IMR-90 (cell line): ENCODE measurements around the gene AEN. TPM values are rescaled to one million over a fixed set of nuclear protein-coding genes. Genes with fewer than 3 reads are reported as not detected.

Experiments
- ATAC-seq: fragments of 200-7000 bp; cut with Tn5 transposase; 2 replicates; pipeline ENCODE4 v1.9.1; 2020; ENCODE audit warnings: low read depth, mild to moderate bottlenecking, moderate library complexity
- BruUV-seq: library from RNA; stranded (reverse); fragments of 400-500 nt; replicated peaks from 2 replicates; lab custom pipeline; 2021; lab: Mats Ljungman, UMichigan
- CTCF ChIA-PET: fragments of 300-600 bp; formaldehyde crosslinking; extraction: SDS; loops from one replicate; lab custom pipeline; 2021; ENCODE audit warnings: antibody characterized with exemption; lab: Yijun Ruan, JAX
- POLR2A ChIA-PET: fragments of 300-600 bp; sonication (Branson Sonifier 250); formaldehyde crosslinking; loops from one replicate; lab custom pipeline; 2022; ENCODE audit warnings: antibody characterized with exemption; ENCODE audit not compliant: unreplicated experiment; lab: Charles Lee
- DNase-seq: peaks from one replicate; pipeline ENCODE4 v3.0.0; 2013
- H2AFZ ChIP-seq: replicated peaks from 2 replicates; pipeline ENCODE3; 2013; ENCODE audit warnings: low read length, mild to moderate bottlenecking; ENCODE audit not compliant: poor library complexity
- H2AK5ac ChIP-seq: 2 replicates; pipeline ENCODE4 v1.6.1; 2013; ENCODE audit warnings: low read depth, low read length, inconsistent platforms
- H2AK9ac ChIP-seq: replicated peaks from 2 replicates; pipeline ENCODE3; 2013; ENCODE audit warnings: mild to moderate bottlenecking, low read depth, low read length, moderate library complexity; ENCODE audit not compliant: poor library complexity
- H2BK120ac ChIP-seq: 2 replicates; pipeline ENCODE4 v1.6.1; 2013; ENCODE audit warnings: low read depth, low read length, inconsistent platforms
- H2BK15ac ChIP-seq: 3 replicates; pipeline ENCODE4 v1.6.1; 2013; ENCODE audit warnings: low read depth, low read length, inconsistent platforms
- H2BK20ac ChIP-seq: 2 replicates; pipeline ENCODE4 v1.6.1; 2013; ENCODE audit warnings: low read depth, mild to moderate bottlenecking, inconsistent platforms, low read length, moderate library complexity
- H2BK5ac ChIP-seq: 2 replicates; pipeline ENCODE4 v1.6.1; 2013; ENCODE audit warnings: mild to moderate bottlenecking, low read depth, low read length, inconsistent platforms; ENCODE audit not compliant: poor library complexity, severe bottlenecking
- H3K14ac ChIP-seq: replicated peaks from 2 replicates; pipeline ENCODE4 v1.6.1; 2013; ENCODE audit warnings: low read depth, low read length, inconsistent platforms
- H3K18ac ChIP-seq: 2 replicates; pipeline ENCODE4 v1.6.1; 2013; ENCODE audit warnings: low read depth, low read length, control low read depth
- H3K23ac ChIP-seq: 2 replicates; pipeline ENCODE4 v1.6.1; 2013; ENCODE audit warnings: low read depth, low read length, inconsistent platforms
- H3K27ac ChIP-seq: 2 replicates; pipeline ENCODE4 v1.5.1; 2013; ENCODE audit warnings: mild to moderate bottlenecking, control low read depth, low read length; ENCODE audit not compliant: insufficient read depth
- H3K27me3 ChIP-seq: 2 replicates; pipeline ENCODE4 v1.6.1; 2013; ENCODE audit warnings: low read length; ENCODE audit not compliant: control insufficient read depth, insufficient read depth
- H3K36me3 ChIP-seq: 2 replicates; pipeline ENCODE4 v1.6.1; 2013; ENCODE audit warnings: low read length, mixed read lengths; ENCODE audit not compliant: control insufficient read depth, insufficient read depth
- H3K4ac ChIP-seq: 2 replicates; pipeline ENCODE4 v1.6.1; 2013; ENCODE audit warnings: low read depth, low read length, inconsistent platforms
- H3K4me1 ChIP-seq: 2 replicates; pipeline ENCODE4 v1.6.1; 2013; ENCODE audit warnings: low read length, mixed read lengths; ENCODE audit not compliant: control insufficient read depth, insufficient read depth
- H3K4me2 ChIP-seq: 2 replicates; pipeline ENCODE4 v1.6.1; 2013; ENCODE audit warnings: low read depth, mild to moderate bottlenecking, control low read depth, low read length, moderate library complexity
- H3K4me3 ChIP-seq: 2 replicates; pipeline ENCODE4 v1.5.1; 2013; ENCODE audit warnings: low read depth, mild to moderate bottlenecking, control low read depth, low read length, moderate library complexity; ENCODE audit not compliant: insufficient read depth
- H3K56ac ChIP-seq: 2 replicates; pipeline ENCODE4 v1.6.1; 2013; ENCODE audit warnings: low read length, inconsistent platforms; ENCODE audit not compliant: insufficient read depth; ENCODE audit errors: extremely low read depth
- H3K79me1 ChIP-seq, 2 experiments: 2 replicates each; pipeline ENCODE4 v1.6.1; 2013; ENCODE audit warnings: low read length in 2 of 2, inconsistent platforms in 1 of 2, low read depth in 1 of 2
- H3K9ac ChIP-seq: 2 replicates; pipeline ENCODE4 v1.6.1; 2013; ENCODE audit warnings: low read depth, low read length, control low read depth
- H3K9me1 ChIP-seq: 2 replicates; pipeline ENCODE4 v1.6.1; 2013; ENCODE audit warnings: low read length, inconsistent platforms; ENCODE audit not compliant: insufficient read depth
- H3K9me3 ChIP-seq: 2 replicates; pipeline ENCODE4 v1.6.1; 2013; ENCODE audit warnings: low read length; ENCODE audit not compliant: control insufficient read depth, insufficient read depth
- H4K20me1 ChIP-seq: 2 replicates; pipeline ENCODE4 v1.6.1; 2013; ENCODE audit warnings: low read length, inconsistent platforms; ENCODE audit not compliant: insufficient read depth
- H4K5ac ChIP-seq: 2 replicates; pipeline ENCODE4 v1.6.1; 2013; ENCODE audit warnings: mild to moderate bottlenecking, low read depth, low read length, control low read depth
- H4K8ac ChIP-seq, 2 experiments: 2 replicates each; pipeline ENCODE4 v1.6.1; 2013; ENCODE audit warnings: low read depth in 2 of 2, low read length in 2 of 2, control low read depth in 1 of 2, inconsistent platforms in 1 of 2
- H4K91ac ChIP-seq: 2 replicates; pipeline ENCODE4 v1.6.1; 2013; ENCODE audit warnings: low read depth, low read length, inconsistent platforms; ENCODE audit not compliant: insufficient read depth
- BHLHE40 ChIP-seq: fragments of 150-350 bp; IDR thresholded peaks from 2 replicates; pipeline ENCODE4 v1.6.1; 2016; ENCODE audit warnings: mild to moderate bottlenecking, low read depth, low read length
- FOS ChIP-seq: fragments of 150-350 bp; IDR thresholded peaks from 2 replicates; pipeline ENCODE4 v1.6.1; 2016; ENCODE audit warnings: low read depth, low read length
- MAZ ChIP-seq: IDR thresholded peaks from 2 replicates; pipeline ENCODE4 v1.6.1; 2012; ENCODE audit warnings: low read depth, mild to moderate bottlenecking, low read length, improper control_type of control experiment, moderate library complexity, borderline replicate concordance
- NFE2L2 ChIP-seq: fragments of 150-350 bp; IDR thresholded peaks from 2 replicates; pipeline ENCODE4 v1.6.1; 2016; ENCODE audit warnings: low read depth, mild to moderate bottlenecking, low read length
- RAD21 ChIP-seq: IDR thresholded peaks from 2 replicates; pipeline ENCODE4 v1.6.1; 2012; ENCODE audit warnings: low read length, improper control_type of control experiment
- RCOR1 ChIP-seq: IDR thresholded peaks from 2 replicates; pipeline ENCODE4 v1.6.1; 2012; ENCODE audit warnings: mild to moderate bottlenecking, low read length, improper control_type of control experiment; ENCODE audit not compliant: insufficient replicate concordance
- RFX5 ChIP-seq: IDR thresholded peaks from 2 replicates; pipeline ENCODE4 v1.8.0; 2012; ENCODE audit warnings: low read depth, mild to moderate bottlenecking, low read length, moderate library complexity
- SMC3 ChIP-seq: fragments of 150-350 bp; IDR thresholded peaks from 2 replicates; pipeline ENCODE4 v1.6.1; 2016; ENCODE audit warnings: low read depth, mild to moderate bottlenecking, antibody characterized with exemption, low read length, moderate library complexity
- WGBS, 2 experiments: methylation state at CpG; one replicate each; pipeline versions ENCODE4 v1.1.5 to v1.1.7; 2013; ENCODE audit warnings: missing lambda C conversion rate in 2 of 2; ENCODE audit not compliant: insufficient read length in 1 of 2; ENCODE audit errors: extremely low coverage in 2 of 2; 5-methylcytosine and 5-hydroxymethylcytosine counted together
- dilution Hi-C: fragments of 300-500 bp; cut with HindIII; formaldehyde crosslinking; loops from one replicate; pipeline ENCODE4 v1.14.3; 2018; ENCODE audit warnings: low sequenced_read_pairs; ENCODE audit not compliant: unreplicated experiment
- in situ Hi-C: fragments of 300-500 bp; cut with MboI; formaldehyde crosslinking; loops from 3 replicates; pipeline ENCODE4 v1.14.3; 2019; ENCODE audit warnings: low sequenced_read_pairs, inconsistent platforms, mixed read lengths
- intact Hi-C: fragments of 100-400 bp; cut with micrococcal nuclease; formaldehyde crosslinking; loops from 2 replicates; pipeline ENCODE4 v1.10.0; 2022
- polyA plus RNA-seq, 3 experiments: library from polyadenylated mRNA; depleted of rRNA; stranded (reverse); fragments of >200 nt; gene quantifications; 2 replicates each; pipeline ENCODE4 v1.2.3, GENCODE V29; 2012; ENCODE audit warnings: low replicate concordance in 1 of 3
- total RNA-seq: library from RNA; depleted of rRNA; stranded (reverse); fragments of >200 nt; gene quantifications from 2 replicates; pipeline ENCODE4 v1.2.3, GENCODE V29; 2012
- TF ChIP-seq, protein P1 (sequence below): fragments of 150-350 bp; IDR thresholded peaks from 2 replicates; pipeline ENCODE4 v1.6.1; 2016; ENCODE audit warnings: low read depth, mild to moderate bottlenecking, low read length, moderate library complexity, borderline replicate concordance

AEN gene
- total and polyA plus RNA-seq, 2 of the 4 experiments (the other 2 are of a cell fraction), result 48.6 to 85.5 TPM

GRCh38 chr15:88613074-88613944 lies 7.8 kb upstream of the AEN start:
- no peak overlapping the region for H3K23ac ChIP-seq
- H2BK15ac ChIP-seq, result peak overlapping the region; percentile 40; the same call in 1 of the 3 replicates
- peak overlapping the region; percentile 36 for H2AFZ ChIP-seq
- TF ChIP-seq SMC3, result no peak
- no peak for TF ChIP-seq MAZ
- no peak for TF ChIP-seq NFE2L2
- no peak for TF ChIP-seq RAD21
- TF ChIP-seq, protein P1, sequence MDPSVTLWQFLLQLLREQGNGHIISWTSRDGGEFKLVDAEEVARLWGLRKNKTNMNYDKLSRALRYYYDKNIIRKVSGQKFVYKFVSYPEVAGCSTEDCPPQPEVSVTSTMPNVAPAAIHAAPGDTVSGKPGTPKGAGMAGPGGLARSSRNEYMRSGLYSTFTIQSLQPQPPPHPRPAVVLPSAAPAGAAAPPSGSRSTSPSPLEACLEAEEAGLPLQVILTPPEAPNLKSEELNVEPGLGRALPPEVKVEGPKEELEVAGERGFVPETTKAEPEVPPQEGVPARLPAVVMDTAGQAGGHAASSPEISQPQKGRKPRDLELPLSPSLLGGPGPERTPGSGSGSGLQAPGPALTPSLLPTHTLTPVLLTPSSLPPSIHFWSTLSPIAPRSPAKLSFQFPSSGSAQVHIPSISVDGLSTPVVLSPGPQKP, result no peak
- TF ChIP-seq RFX5, result no peak
- no peak for TF ChIP-seq FOS
- no peak for TF ChIP-seq RCOR1
- no peak for TF ChIP-seq BHLHE40
- H3K14ac ChIP-seq, result no peak overlapping the region
- H3K9ac ChIP-seq, result no peak overlapping the region
- ATAC-seq, result peak; percentile 73
- peak overlapping the region; percentile 68; the same call in 1 of the 2 replicates for H3K4ac ChIP-seq
- CTCF ChIA-PET, result no interaction called here
- peak overlapping the region; percentile 39 for H2BK120ac ChIP-seq
- H4K5ac ChIP-seq, result no peak overlapping the region
- H3K27me3 ChIP-seq, result peaks cover 12% of the 10 kb centered on the region
- H4K91ac ChIP-seq, result no peak overlapping the region
- peak overlapping the region; percentile 32 for H2AK9ac ChIP-seq
- in situ Hi-C loops, result no loop called here
- intact Hi-C loops, result loop anchor here (2.0 kb wide), 1 partner anchor 67 kb away; the partner anchor contains the start of gene DET1
- H4K8ac ChIP-seq, result peak overlapping the region in 1 of 2 experiments; percentile 47; a peak in 1 of 4 replicates
- H3K9me3 ChIP-seq, result no peaks in the 10 kb centered on the region
- dilution Hi-C loops, result no loop called here
- H2AK5ac ChIP-seq, result no peak overlapping the region; the same call in 1 of the 2 replicates
- peak; percentile 33 for DNase-seq
- no peaks in the 10 kb centered on the region for H4K20me1 ChIP-seq
- POLR2A ChIA-PET, result no interaction called here
- H3K79me1 ChIP-seq, result no peaks in the 10 kb centered on the region
- H3K56ac ChIP-seq, result no peak overlapping the region
- 0 out of 2 replicates have a peak overlapping the region, but pooled peaks have one; percentile 3 for H3K4me2 ChIP-seq
- BruUV-seq, result no TSS peak
- WGBS, 2 experiments, result 17% methylated on average over 1 of the region's 7 CpGs; no CpG with 5 or more reads in 1 of the 2 experiments
- peaks cover 8% of the 10 kb centered on the region; the same call in 1 of the 2 replicates for H3K9me1 ChIP-seq
- no peak overlapping the region for H3K27ac ChIP-seq
- peak overlapping the region; percentile 46; the same call in 1 of the 2 replicates for H2BK20ac ChIP-seq
- H3K4me3 ChIP-seq, result no peak overlapping the region
- H3K4me1 ChIP-seq, result peaks cover 4% of the 10 kb centered on the region; the same call in 1 of the 2 replicates
- no peak overlapping the region for H2BK5ac ChIP-seq
- no peaks in the 10 kb centered on the region for H3K36me3 ChIP-seq
- H3K18ac ChIP-seq, result no peak overlapping the region
